ENCODE measurements around the gene BARHL1. TPM values are rescaled to one million over a fixed set of nuclear protein-coding genes. Genes with fewer than 3 reads are reported as not detected.

Gene BARHL1
- total RNA-seq, 2 donors from 2014 or later: not detected

- TF ChIP-seq CTCF (IDR thresholded peaks at IDR 0.05): no peak
- Histone ChIP-seq H3K27ac (no peak overlapping the region), H3K36me3 (peaks cover 12% of the 10 kb centered on the region), H3K9me3 (no peaks in the 10 kb centered on the region), H3K4me3 (no peak overlapping the region), H3K27me3 (replicated peaks; ENCODE audit: insufficient read depth) (peaks cover 5% of the 10 kb centered on the region), H3K4me1 (ENCODE audit: control insufficient read depth in 1 of 2, low read depth in 2 of 2) (peaks cover 0 to 8% of the 10 kb centered on the region in 2 donors)
- DNase-seq (ENCODE audit: low spot score): no peak
- no peak for ATAC-seq (ENCODE audit: insufficient number of reproducible peaks, low FRiP score, low read depth)
Observed at GRCh38 chr9:132594412-132594811, 12.0 kb downstream of the BARHL1 start.

- Histone ChIP-seq H3K36me3 (peaks cover 19% of the 10 kb centered on the region), H3K4me1 (ENCODE audit: control insufficient read depth in 1 of 2, low read depth in 2 of 2) (peaks cover 0 to 6% of the 10 kb centered on the region in 2 donors), H3K9me3 (no peaks in the 10 kb centered on the region), H3K27ac (no peak overlapping the region), H3K27me3 (replicated peaks; ENCODE audit: insufficient read depth) (peaks cover 3% of the 10 kb centered on the region), H3K4me3 (no peak overlapping the region)
- no peak for TF ChIP-seq CTCF (IDR thresholded peaks at IDR 0.05)
- DNase-seq (ENCODE audit: low spot score): no peak
- no peak for ATAC-seq (ENCODE audit: insufficient number of reproducible peaks, low FRiP score, low read depth)
Observed at GRCh38 chr9:132595319-132595718, 12.9 kb downstream of the BARHL1 start.

- H3K4me1 ChIP-seq (ENCODE audit: control insufficient read depth in 1 of 2, low read depth in 2 of 2): no peaks in the 10 kb centered on the region
- DNase-seq (ENCODE audit: low spot score) (no peak), ATAC-seq (ENCODE audit: insufficient number of reproducible peaks, low FRiP score, low read depth) (no peak)
- no peak overlapping the region for H3K27ac ChIP-seq
- TF ChIP-seq CTCF (IDR thresholded peaks at IDR 0.05): no peak
- H3K27me3 ChIP-seq (replicated peaks; ENCODE audit: insufficient read depth): no peaks in the 10 kb centered on the region
- H3K4me3 ChIP-seq: no peak overlapping the region
- no peaks in the 10 kb centered on the region for H3K9me3 ChIP-seq
- peaks cover 22% of the 10 kb centered on the region for H3K36me3 ChIP-seq
Observed at GRCh38 chr9:132596200-132596599, 13.8 kb downstream of the BARHL1 start.

- no peak for TF ChIP-seq CTCF (IDR thresholded peaks at IDR 0.05)
- H3K4me3 ChIP-seq: no peak overlapping the region
- no peaks in the 10 kb centered on the region for H3K4me1 ChIP-seq (ENCODE audit: control insufficient read depth in 1 of 2, low read depth in 2 of 2)
- H3K27me3 ChIP-seq (replicated peaks; ENCODE audit: insufficient read depth): no peaks in the 10 kb centered on the region
- DNase-seq (ENCODE audit: low spot score): no peak
- no peak overlapping the region for H3K27ac ChIP-seq
- H3K36me3 ChIP-seq: peaks cover 22% of the 10 kb centered on the region
- no peaks in the 10 kb centered on the region for H3K9me3 ChIP-seq
- no peak for ATAC-seq (ENCODE audit: insufficient number of reproducible peaks, low FRiP score, low read depth)
Observed at GRCh38 chr9:132597073-132597775, 14.8 kb downstream of the BARHL1 start.

GRCh38 chr9:132600326-132600984 is 18.0 kb downstream of the BARHL1 start:
- no peak for TF ChIP-seq CTCF (IDR thresholded peaks at IDR 0.05)
- no peaks in the 10 kb centered on the region for H3K27me3 ChIP-seq (replicated peaks; ENCODE audit: insufficient read depth)
- H3K36me3 ChIP-seq: peaks cover 24% of the 10 kb centered on the region
- no peak overlapping the region for H3K27ac ChIP-seq
- H3K9me3 ChIP-seq: no peaks in the 10 kb centered on the region
- H3K4me1 ChIP-seq (ENCODE audit: control insufficient read depth in 1 of 2, low read depth in 2 of 2): no peaks in the 10 kb centered on the region
- ATAC-seq (ENCODE audit: insufficient number of reproducible peaks, low FRiP score, low read depth) (no peak), DNase-seq (ENCODE audit: low spot score) (no peak)
- H3K4me3 ChIP-seq: no peak overlapping the region

Measured in thoracic aorta (tissue), 2 donors.